ENCODE data around the gene LUZP2. TPM values are rescaled to one million over a fixed set of nuclear protein-coding genes. Genes with fewer than 3 reads are reported as not detected.

LUZP2 gene
- 93.6 TPM for total RNA-seq

GRCh38 chr11:24496736-24497725 lies at the start of gene LUZP2:
TSS of gene LUZP2 (plus strand) at chr11:24497053.
- peak; percentile 45 for DNase-seq

- DNase-seq = no peak
These were observed 43.6 kb upstream of the LUZP2 start for GRCh38 chr11:24453129-24453718.

- no peak for DNase-seq
These were observed 38.9 kb upstream of the LUZP2 start for GRCh38 chr11:24457985-24458384.

GRCh38 chr11:24470431-24470830 lies 26.4 kb upstream of the LUZP2 start:
- DNase-seq = no peak

GRCh38 chr11:24471084-24471483 lies 25.8 kb upstream of the LUZP2 start:
- DNase-seq = no peak

GRCh38 chr11:24478718-24479117 lies 18.1 kb upstream of the LUZP2 start:
- DNase-seq = no peak

- no peak for DNase-seq
These were observed 7.4 kb upstream of the LUZP2 start for GRCh38 chr11:24489477-24489876.

GRCh38 chr11:24496386-24496735 lies 492 bp upstream of the LUZP2 start:
- DNase-seq = no peak

GRCh38 chr11:24497831-24498230 lies 978 bp downstream of the LUZP2 start:
- no peak for DNase-seq

- no peak for DNase-seq
These were observed 5.6 kb downstream of the LUZP2 start for GRCh38 chr11:24502425-24502824.

GRCh38 chr11:24509114-24509513 lies 12.3 kb downstream of the LUZP2 start:
- DNase-seq = no peak

- DNase-seq = no peak
These were observed 14.7 kb downstream of the LUZP2 start for GRCh38 chr11:24511511-24511910.

GRCh38 chr11:24513479-24514218 lies 16.8 kb downstream of the LUZP2 start:
- no peak for DNase-seq

- DNase-seq = no peak
These were observed 17.4 kb downstream of the LUZP2 start for GRCh38 chr11:24514219-24514594.

- no peak for DNase-seq
These were observed 18.8 kb downstream of the LUZP2 start for GRCh38 chr11:24515632-24516031.

- DNase-seq = no peak
These were observed 19.8 kb downstream of the LUZP2 start for GRCh38 chr11:24516638-24517037.

- DNase-seq = no peak
These were observed 24.7 kb downstream of the LUZP2 start for GRCh38 chr11:24521601-24522000.

GRCh38 chr11:24524156-24524555 lies 27.3 kb downstream of the LUZP2 start:
- no peak for DNase-seq

- DNase-seq = no peak
These were observed 34.7 kb downstream of the LUZP2 start for GRCh38 chr11:24531528-24531927.

GRCh38 chr11:24543771-24544170 lies 46.9 kb downstream of the LUZP2 start:
- DNase-seq = no peak

GRCh38 chr11:24556693-24557092 lies 59.8 kb downstream of the LUZP2 start:
- no peak for DNase-seq

- DNase-seq = no peak
These were observed 62.5 kb downstream of the LUZP2 start for GRCh38 chr11:24559315-24559714.

GRCh38 chr11:24560324-24560723 lies 63.5 kb downstream of the LUZP2 start:
- DNase-seq = no peak

Measured in occipital lobe (tissue), 2 donors.